H9 (cell line): ENCODE results near the gene HCRTR2. TPM values are rescaled to one million over a fixed set of nuclear protein-coding genes. Genes with fewer than 3 reads are reported as not detected.

ENCODE experiments used
- DNase-seq: peaks from one replicate; pipeline ENCODE4 v3.0.0-alpha.2; 2017
- H2AFZ ChIP-seq: one replicate; pipeline ENCODE4 v1.6.1; 2013; ENCODE audit warnings: mild to moderate bottlenecking, low read length, control low read depth, moderate library complexity
- H2AK5ac ChIP-seq: 2 replicates; pipeline ENCODE4 v1.6.1; 2013; ENCODE audit warnings: low read length, control low read depth, mixed read lengths; ENCODE audit not compliant: insufficient read length
- H2BK120ac ChIP-seq: one replicate; pipeline ENCODE4 v1.6.1; 2013; ENCODE audit warnings: low read depth, mild to moderate bottlenecking, low read length, control low read depth, inconsistent platforms; ENCODE audit not compliant: poor library complexity, severe bottlenecking
- H2BK12ac ChIP-seq: 2 replicates; pipeline ENCODE4 v1.6.1; 2013; ENCODE audit warnings: low read length, control low read depth, mixed read lengths, low read depth; ENCODE audit not compliant: insufficient read length
- H2BK15ac ChIP-seq: 2 replicates; pipeline ENCODE4 v1.6.1; 2013; ENCODE audit warnings: low read depth, low read length, control low read depth
- H2BK20ac ChIP-seq: one replicate; pipeline ENCODE4 v1.6.1; 2013; ENCODE audit warnings: low read depth, mild to moderate bottlenecking, low read length, control low read depth, inconsistent platforms; ENCODE audit not compliant: poor library complexity, severe bottlenecking
- H2BK5ac ChIP-seq: 2 replicates; pipeline ENCODE4 v1.6.1; 2013; ENCODE audit warnings: low read length, control low read depth, mixed read lengths; ENCODE audit not compliant: insufficient read length
- H3K14ac ChIP-seq: 2 replicates; pipeline ENCODE4 v1.6.1; 2013; ENCODE audit warnings: low read length, control low read depth; ENCODE audit not compliant: insufficient read depth
- H3K18ac ChIP-seq: 2 replicates; pipeline ENCODE4 v1.6.1; 2013; ENCODE audit warnings: low read depth, mild to moderate bottlenecking, mixed read lengths, low read length, control low read depth; ENCODE audit not compliant: insufficient read length
- H3K23ac ChIP-seq: 2 replicates; pipeline ENCODE4 v1.6.1; 2013; ENCODE audit warnings: low read length, control low read depth, mixed read lengths, low read depth; ENCODE audit not compliant: insufficient read length
- H3K23me2 ChIP-seq: 2 replicates; pipeline ENCODE4 v1.6.1; 2013; ENCODE audit warnings: low read depth, mild to moderate bottlenecking, mixed read lengths, low read length, control low read depth; ENCODE audit not compliant: insufficient read length, poor library complexity, severe bottlenecking
- H3K27ac ChIP-seq: 2 replicates; pipeline ENCODE4 v1.5.1; 2013; ENCODE audit warnings: low read length, control low read depth, mixed read lengths, low read depth; ENCODE audit not compliant: insufficient read length
- H3K27me3 ChIP-seq: 2 replicates; pipeline ENCODE4 v1.6.1; 2013; ENCODE audit warnings: low read length, control low read depth, inconsistent platforms; ENCODE audit not compliant: insufficient read depth
- H3K4ac ChIP-seq: 2 replicates; pipeline ENCODE4 v1.6.1; 2013; ENCODE audit warnings: low read depth, mild to moderate bottlenecking, control low read depth, inconsistent platforms, low read length, moderate library complexity
- H3K4me1 ChIP-seq: 2 replicates; pipeline ENCODE4 v1.6.1; 2013; ENCODE audit warnings: low read length, control low read depth, inconsistent platforms; ENCODE audit not compliant: insufficient read depth
- H3K4me2 ChIP-seq: 2 replicates; pipeline ENCODE4 v1.6.1; 2013; ENCODE audit warnings: low read length, control low read depth, mixed read lengths; ENCODE audit not compliant: insufficient read length, insufficient read depth
- H3K56ac ChIP-seq: 2 replicates; pipeline ENCODE4 v1.6.1; 2013; ENCODE audit warnings: low read depth, mild to moderate bottlenecking, mixed read lengths, low read length, control low read depth; ENCODE audit not compliant: insufficient read length
- H3K79me1 ChIP-seq: 2 replicates; pipeline ENCODE4 v1.6.1; 2013; ENCODE audit warnings: low read depth, mild to moderate bottlenecking, moderate library complexity, low read length, control low read depth, inconsistent platforms; ENCODE audit not compliant: insufficient read depth, poor library complexity, severe bottlenecking
- H3K79me2 ChIP-seq: 2 replicates; pipeline ENCODE4 v1.6.1; 2013; ENCODE audit warnings: low read length, control low read depth, inconsistent platforms; ENCODE audit not compliant: insufficient read depth
- H3K9ac ChIP-seq: 2 replicates; pipeline ENCODE4 v1.6.1; 2013; ENCODE audit warnings: low read length, control low read depth, mixed read lengths; ENCODE audit not compliant: insufficient read length; ENCODE audit errors: extremely low read depth
- H3K9me3 ChIP-seq: one replicate; pipeline ENCODE4 v1.6.1; 2013; ENCODE audit warnings: low read depth, low read length, inconsistent platforms; ENCODE audit not compliant: control insufficient read depth
- H3T11ph ChIP-seq: one replicate; pipeline ENCODE4 v1.6.1; 2013; ENCODE audit warnings: mild to moderate bottlenecking, low read length, control low read depth, inconsistent platforms
- H4K20me1 ChIP-seq: one replicate; pipeline ENCODE4 v1.6.1; 2013; ENCODE audit not compliant: control insufficient read depth, insufficient read length, insufficient read depth
- H4K5ac ChIP-seq: 2 replicates; pipeline ENCODE4 v1.6.1; 2013; ENCODE audit warnings: low read depth, mild to moderate bottlenecking, mixed read lengths, low read length, control low read depth; ENCODE audit not compliant: insufficient read length
- H4K8ac ChIP-seq: replicated peaks from 2 replicates; pipeline ENCODE4 v1.6.1; 2013; ENCODE audit warnings: low read length, control low read depth, mixed read lengths, low read depth; ENCODE audit not compliant: insufficient read length
- H4K91ac ChIP-seq: 2 replicates; pipeline ENCODE4 v1.6.1; 2013; ENCODE audit warnings: low read depth, mild to moderate bottlenecking, moderate library complexity, mixed read lengths, low read length, control low read depth; ENCODE audit not compliant: insufficient read length
- H3K27ac Mint-ChIP-seq, 3 experiments: 2 replicates in 2 of 3; 3 replicates in 1 of 3; pipeline ENCODE4 v1.8.0; 2020 to 2021; ENCODE audit warnings: mixed read lengths in 3 of 3, mild to moderate bottlenecking in 1 of 3, moderate library complexity in 1 of 3
- H3K27me3 Mint-ChIP-seq: 2 replicates; pipeline ENCODE4 v1.8.0; 2021; ENCODE audit warnings: low read depth, mild to moderate bottlenecking, moderate library complexity, mixed read lengths
- H3K36me3 Mint-ChIP-seq, 3 experiments: 2 replicates in 2 of 3; 3 replicates in 1 of 3; pipeline ENCODE4 v1.8.0; 2020 to 2021; ENCODE audit warnings: low read depth in 3 of 3, mixed read lengths in 3 of 3; ENCODE audit not compliant: insufficient read depth in 1 of 3
- H3K4me1 Mint-ChIP-seq, 2 experiments: 2 replicates each; pipeline ENCODE4 v1.8.0; 2020; ENCODE audit warnings: mixed read lengths in 2 of 2
- H3K4me3 Mint-ChIP-seq, 2 experiments: 2 replicates in 1 of 2; 3 replicates in 1 of 2; pipeline ENCODE4 v1.8.0; 2020 to 2021; ENCODE audit warnings: mild to moderate bottlenecking in 2 of 2, mixed read lengths in 2 of 2, moderate library complexity in 1 of 2
- H3K9me3 Mint-ChIP-seq, 2 experiments: 2 replicates in 1 of 2; 3 replicates in 1 of 2; pipeline ENCODE4 v1.8.0; 2020; ENCODE audit warnings: mild to moderate bottlenecking in 2 of 2, mixed read lengths in 2 of 2, moderate library complexity in 1 of 2
- CTCF ChIP-seq: fragments of 200-600 bp; sonication (generic); conservative IDR thresholded peaks from 3 replicates; pipeline ENCODE4 v1.8.0; 2021; ENCODE audit warnings: antibody characterized with exemption, mild to moderate bottlenecking
- WGBS: extraction: QIAGEN DNeasy Blood & Tissue Kit; methylation state at CpG from one replicate; pipeline ENCODE4 v1.1.7; 2013; ENCODE audit warnings: missing lambda C conversion rate, low lambda C conversion rate, mixed read lengths; ENCODE audit not compliant: insufficient read length; ENCODE audit errors: extremely low coverage; 5-methylcytosine and 5-hydroxymethylcytosine counted together
- total RNA-seq: library from RNA; stranded (reverse); gene quantifications from 2 replicates; pipeline ENCODE4 v1.2.1, GENCODE V29; 2021

The HCRTR2 gene
- total RNA-seq, 1 experiment from 2014 or later: not detected

GRCh38 chr6:55299286-55299985, 125.1 kb downstream of the HCRTR2 start:
- Histone ChIP-seq H2BK12ac (no peak overlapping the region), H2BK5ac (no peak overlapping the region), H2BK20ac (no peak overlapping the region), H3K4me1 (no peaks in the 10 kb centered on the region), H2BK120ac (no peak overlapping the region), H2BK15ac (no peak overlapping the region), H3K27ac (no peak overlapping the region), H4K91ac (no peak overlapping the region), H4K5ac (no peak overlapping the region), H3K9me3 (no peaks in the 10 kb centered on the region), H3K14ac (no peak overlapping the region), H3K4me2 (no peak overlapping the region), H3K79me2 (no peaks in the 10 kb centered on the region), H3K4ac (no peak overlapping the region), H2AK5ac (no peak overlapping the region), H3K9ac (no peak overlapping the region), H3K56ac (no peak overlapping the region), H3K23ac (no peak overlapping the region), H3K27me3 (no peaks in the 10 kb centered on the region), H3K23me2 (no peaks in the 10 kb centered on the region), H3K18ac (no peak overlapping the region), H3K79me1 (no peaks in the 10 kb centered on the region), H3T11ph (no peak overlapping the region), H4K8ac (no peak overlapping the region), H2AFZ (no peak overlapping the region), H4K20me1 (no peaks in the 10 kb centered on the region)
- Mint-ChIP-seq H3K36me3 (no peaks in the 10 kb centered on the region), H3K27ac (peak overlapping the region in 1 of 3 experiments; percentile 55; a peak in 2 of 7 replicates), H3K4me3 (no peak overlapping the region), H3K9me3 (no peaks in the 10 kb centered on the region), H3K27me3 (no peaks in the 10 kb centered on the region), H3K4me1 (0 out of 4 replicates have a peak, but pooled peaks cover 0 to 4% of the 10 kb centered on the region in 2 experiments)
- no peak for DNase-seq
- no peak for TF ChIP-seq CTCF
- no CpG with 5 or more reads among the region's 5 CpGs for WGBS
